ENCODE data around the gene ASIC4. TPM values are rescaled to one million over a fixed set of nuclear protein-coding genes. Genes with fewer than 3 reads are reported as not detected.

The ASIC4 gene
- polyA plus RNA-seq, 3 donors: 0.12 to 0.21 (median 0.18) TPM

DNA sequence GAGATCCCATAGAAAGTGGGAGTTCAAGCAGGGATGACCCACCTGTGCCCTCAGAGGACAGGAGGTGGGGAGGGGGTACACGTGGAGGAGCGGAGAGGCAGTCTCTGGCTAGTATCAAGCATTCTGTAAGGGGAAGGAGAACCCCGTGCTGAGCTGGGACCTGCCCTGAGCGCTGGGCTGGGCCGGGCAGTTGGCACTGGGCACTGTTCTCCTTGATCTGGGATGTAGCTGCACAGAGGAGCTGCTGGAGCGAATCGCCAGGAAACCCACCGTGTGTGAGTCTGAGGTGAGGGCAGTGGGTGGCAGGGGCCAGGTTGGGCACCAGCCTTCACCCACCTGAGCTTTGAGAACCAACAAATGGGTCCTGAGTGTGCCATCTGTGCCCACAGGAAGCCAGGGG lies 35.4 kb upstream of the ASIC4 start:
- DNase-seq: no peak

DNA sequence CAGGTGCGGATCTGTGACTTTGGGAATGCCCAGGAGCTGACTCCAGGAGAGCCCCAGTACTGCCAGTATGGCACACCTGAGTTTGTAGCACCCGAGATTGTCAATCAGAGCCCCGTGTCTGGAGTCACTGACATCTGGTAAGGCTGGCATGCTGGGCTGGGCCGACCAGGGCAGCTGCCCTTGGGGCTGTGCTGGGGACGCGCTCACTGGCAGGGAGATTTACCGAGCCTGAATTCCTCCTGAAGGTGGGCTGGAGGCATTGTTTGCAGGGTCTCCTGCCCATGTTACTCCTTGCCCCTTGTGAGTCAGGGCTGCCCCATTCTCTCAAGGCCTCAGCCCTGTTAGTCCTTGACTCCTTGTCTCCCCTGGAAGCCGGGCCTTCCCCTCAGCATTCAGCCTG lies 34.3 kb upstream of the ASIC4 start:
- DNase-seq: no peak

DNA sequence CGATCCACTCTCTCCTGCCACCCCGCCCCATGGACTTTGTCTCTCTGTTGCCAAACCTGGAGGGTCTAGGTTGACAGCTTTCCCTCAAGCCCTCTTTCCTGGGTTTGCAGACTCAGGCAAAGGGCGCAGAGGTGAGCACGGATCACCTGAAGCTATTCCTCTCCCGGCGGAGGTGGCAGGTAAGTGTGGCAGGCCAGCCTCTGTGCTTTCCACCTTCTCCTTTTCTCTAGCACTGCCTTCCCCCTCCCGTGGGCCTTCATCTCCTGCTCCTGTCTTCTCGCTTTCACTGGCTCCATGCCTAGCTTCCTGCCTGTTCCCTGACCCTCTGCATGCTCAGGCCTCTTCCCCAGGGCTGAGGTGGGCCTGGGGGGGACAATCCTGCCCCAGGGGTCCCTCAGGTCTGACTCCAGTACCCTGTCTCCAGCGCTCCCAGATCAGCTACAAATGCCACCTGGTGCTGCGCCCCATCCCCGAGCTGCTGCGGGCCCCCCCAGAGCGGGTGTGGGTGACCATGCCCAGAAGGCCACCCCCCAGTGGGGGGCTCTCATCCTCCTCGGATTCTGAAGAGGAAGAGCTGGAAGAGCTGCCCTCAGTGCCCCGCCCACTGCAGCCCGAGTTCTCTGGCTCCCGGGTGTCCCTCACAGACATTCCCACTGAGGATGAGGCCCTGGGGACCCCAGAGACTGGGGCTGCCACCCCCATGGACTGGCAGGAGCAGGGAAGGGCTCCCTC lies 31.4 kb upstream of the ASIC4 start:
- no peak for DNase-seq

DNA sequence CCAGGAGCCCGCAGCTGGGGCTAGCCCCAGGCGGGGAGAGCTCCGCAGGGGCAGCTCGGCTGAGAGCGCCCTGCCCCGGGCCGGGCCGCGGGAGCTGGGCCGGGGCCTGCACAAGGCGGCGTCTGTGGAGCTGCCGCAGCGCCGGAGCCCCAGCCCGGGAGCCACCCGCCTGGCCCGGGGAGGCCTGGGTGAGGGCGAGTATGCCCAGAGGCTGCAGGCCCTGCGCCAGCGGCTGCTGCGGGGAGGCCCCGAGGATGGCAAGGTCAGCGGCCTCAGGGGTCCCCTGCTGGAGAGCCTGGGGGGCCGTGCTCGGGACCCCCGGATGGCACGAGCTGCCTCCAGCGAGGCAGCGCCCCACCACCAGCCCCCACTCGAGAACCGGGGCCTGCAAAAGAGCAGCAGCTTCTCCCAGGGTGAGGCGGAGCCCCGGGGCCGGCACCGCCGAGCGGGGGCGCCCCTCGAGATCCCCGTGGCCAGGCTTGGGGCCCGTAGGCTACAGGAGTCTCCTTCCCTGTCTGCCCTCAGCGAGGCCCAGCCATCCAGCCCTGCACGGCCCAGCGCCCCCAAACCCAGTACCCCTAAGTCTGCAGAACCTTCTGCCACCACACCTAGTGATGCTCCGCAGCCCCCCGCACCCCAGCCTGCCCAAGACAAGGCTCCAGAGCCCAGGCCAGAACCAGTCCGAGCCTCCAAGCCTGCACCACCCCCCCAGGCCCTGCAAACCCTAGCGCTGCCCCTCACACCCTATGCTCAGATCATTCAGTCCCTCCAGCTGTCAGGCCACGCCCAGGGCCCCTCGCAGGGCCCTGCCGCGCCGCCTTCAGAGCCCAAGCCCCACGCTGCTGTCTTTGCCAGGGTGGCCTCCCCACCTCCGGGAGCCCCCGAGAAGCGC lies 30.6 kb upstream of the ASIC4 start:
- no peak for DNase-seq

DNA sequence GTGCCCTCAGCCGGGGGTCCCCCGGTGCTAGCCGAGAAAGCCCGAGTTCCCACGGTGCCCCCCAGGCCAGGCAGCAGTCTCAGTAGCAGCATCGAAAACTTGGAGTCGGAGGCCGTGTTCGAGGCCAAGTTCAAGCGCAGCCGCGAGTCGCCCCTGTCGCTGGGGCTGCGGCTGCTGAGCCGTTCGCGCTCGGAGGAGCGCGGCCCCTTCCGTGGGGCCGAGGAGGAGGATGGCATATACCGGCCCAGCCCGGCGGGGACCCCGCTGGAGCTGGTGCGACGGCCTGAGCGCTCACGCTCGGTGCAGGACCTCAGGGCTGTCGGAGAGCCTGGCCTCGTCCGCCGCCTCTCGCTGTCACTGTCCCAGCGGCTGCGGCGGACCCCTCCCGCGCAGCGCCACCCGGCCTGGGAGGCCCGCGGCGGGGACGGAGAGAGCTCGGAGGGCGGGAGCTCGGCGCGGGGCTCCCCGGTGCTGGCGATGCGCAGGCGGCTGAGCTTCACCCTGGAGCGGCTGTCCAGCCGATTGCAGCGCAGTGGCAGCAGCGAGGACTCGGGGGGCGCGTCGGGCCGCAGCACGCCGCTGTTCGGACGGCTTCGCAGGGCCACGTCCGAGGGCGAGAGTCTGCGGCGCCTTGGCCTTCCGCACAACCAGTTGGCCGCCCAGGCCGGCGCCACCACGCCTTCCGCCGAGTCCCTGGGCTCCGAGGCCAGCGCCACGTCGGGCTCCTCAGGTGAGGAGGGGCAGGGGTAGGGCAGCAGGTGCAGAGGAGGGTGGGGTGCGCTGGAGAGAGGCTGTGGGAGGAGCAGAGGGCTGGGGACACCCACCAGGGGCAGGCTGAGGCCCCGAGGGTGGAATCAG lies 29.7 kb upstream of the ASIC4 start:
- no peak for DNase-seq

DNA sequence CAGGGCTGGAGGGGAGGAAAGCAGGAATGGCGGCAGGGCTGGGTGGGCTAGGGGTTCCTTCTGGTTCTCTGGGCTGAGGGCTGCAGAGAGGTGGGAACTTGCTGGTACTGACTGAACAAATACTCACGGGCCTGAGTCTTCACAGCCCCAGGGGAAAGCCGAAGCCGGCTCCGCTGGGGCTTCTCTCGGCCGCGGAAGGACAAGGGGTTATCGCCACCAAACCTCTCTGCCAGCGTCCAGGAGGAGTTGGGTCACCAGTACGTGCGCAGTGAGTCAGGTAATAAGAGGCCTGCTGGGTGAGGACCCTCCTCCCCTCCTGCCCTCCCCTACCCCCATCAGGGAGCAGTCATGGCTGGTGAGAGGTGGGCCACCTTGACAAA lies 29.1 kb upstream of the ASIC4 start:
- DNase-seq: no peak

DNA sequence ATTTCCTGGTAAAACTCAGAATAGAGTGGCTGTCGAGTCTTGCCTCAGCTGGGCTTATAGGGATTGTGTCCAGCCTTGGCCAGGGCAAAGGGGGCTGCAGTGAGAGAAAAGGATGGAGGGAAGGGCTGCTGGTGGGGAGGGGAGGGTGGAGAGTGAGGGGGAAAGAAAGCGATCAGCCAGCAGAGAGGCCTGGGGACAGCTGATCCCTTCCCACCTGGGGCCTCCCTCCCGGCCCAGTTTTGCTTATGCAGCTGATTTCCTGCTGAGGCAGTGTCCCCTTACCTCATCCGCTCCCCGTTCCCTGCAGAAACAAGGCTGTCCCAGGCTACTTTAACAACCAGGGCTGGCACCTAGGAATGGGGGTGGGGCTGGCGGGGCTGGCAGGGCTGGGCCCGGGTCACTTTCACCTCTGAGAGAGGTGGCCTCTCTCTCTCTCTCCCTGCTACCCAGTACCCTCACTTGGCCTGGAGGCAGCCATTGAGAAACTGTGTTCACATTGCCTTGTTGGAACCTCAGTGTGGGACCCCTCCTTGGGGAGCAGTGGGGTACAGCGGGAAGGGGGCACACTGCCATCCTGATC lies 27.8 kb upstream of the ASIC4 start:
- no peak for DNase-seq

DNA sequence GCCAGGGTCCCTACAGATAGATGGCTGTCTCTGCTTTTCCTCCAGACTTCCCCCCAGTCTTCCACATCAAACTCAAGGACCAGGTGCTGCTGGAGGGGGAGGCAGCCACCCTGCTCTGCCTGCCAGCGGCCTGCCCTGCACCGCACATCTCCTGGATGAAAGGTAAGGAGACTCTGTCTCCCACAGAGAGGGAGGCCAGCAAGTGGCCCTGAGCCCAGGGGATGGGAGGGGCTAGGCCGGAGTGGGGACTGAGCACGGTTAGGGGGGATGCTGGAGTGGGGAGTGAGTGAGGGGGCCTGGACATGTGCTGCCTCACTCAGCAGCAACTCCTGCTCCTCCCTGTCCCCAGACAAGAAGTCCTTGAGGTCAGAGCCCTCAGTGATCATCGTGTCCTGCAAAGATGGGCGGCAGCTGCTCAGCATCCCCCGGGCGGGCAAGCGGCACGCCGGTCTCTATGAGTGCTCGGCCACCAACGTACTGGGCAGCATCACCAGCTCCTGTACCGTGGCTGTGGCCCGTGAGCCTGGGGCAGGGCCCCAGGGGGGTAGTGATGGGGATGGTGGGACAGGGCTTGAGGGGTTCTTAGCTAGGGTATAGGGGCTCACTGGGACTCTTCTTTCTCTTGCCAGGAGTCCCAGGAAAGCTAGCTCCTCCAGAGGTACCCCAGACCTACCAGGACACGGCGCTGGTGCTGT lies 26.0 kb upstream of the ASIC4 start:
- no peak for DNase-seq

DNA sequence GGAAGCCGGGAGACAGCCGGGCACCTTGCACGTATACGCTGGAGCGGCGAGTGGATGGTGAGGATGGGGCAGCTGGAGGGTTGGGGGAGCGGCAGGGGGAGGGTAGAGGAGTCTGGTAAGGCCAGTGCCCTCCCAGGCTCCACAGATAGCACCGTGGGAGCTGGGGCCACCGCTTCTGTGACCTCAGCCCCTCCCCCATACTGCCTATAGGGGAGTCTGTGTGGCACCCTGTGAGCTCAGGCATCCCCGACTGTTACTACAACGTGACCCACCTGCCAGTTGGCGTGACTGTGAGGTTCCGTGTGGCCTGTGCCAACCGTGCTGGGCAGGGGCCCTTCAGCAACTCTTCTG lies 25.5 kb upstream of the ASIC4 start:
- no peak for DNase-seq

DNA sequence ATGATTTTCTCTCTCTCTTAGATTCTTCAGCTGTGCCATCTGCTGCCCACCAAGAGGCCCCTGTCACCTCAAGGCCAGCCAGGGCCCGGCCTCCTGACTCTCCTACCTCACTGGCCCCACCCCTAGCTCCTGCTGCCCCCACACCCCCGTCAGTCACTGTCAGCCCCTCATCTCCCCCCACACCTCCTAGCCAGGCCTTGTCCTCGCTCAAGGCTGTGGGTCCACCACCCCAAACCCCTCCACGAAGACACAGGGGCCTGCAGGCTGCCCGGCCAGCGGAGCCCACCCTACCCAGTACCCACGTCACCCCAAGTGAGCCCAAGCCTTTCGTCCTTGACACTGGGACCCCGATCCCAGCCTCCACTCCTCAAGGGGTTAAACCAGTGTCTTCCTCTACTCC lies 25.0 kb upstream of the ASIC4 start:
- DNase-seq: no peak

DNA sequence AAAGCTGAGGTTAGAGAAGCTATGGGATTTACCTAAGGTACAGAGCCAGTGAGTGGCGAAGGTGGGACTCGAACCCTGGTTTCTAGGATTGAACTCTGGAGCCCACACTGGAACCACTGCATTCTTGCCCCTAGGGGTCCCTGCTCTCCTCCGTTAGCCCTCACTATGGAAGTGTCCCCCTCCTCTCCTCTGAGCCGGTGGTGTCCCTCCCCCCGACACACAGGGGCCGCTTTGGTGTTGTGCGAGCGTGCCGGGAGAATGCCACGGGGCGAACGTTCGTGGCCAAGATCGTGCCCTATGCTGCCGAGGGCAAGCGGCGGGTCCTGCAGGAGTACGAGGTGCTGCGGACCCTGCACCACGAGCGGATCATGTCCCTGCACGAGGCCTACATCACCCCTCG lies 24.1 kb upstream of the ASIC4 start:
- no peak for DNase-seq

DNA sequence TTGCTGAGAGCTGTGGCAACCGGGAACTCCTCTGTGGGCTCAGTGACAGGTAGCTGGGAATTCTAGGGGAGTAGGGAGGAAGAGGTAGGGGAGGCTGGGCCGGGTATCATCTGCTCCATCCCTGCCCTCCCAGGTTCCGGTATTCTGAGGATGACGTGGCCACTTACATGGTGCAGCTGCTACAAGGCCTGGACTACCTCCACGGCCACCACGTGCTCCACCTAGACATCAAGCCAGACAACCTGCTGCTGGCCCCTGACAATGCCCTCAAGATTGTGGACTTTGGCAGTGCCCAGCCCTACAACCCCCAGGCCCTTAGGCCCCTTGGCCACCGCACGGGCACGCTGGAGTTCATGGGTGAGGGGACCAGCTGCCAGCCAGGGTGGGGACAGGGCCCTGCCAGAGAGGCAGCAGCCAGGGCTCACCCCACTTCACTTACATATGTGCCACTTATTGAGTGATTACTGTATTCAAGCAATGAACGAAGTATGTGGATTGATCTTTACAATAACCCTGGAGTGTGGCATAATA lies 23.6 kb upstream of the ASIC4 start:
- DNase-seq: no peak

DNA sequence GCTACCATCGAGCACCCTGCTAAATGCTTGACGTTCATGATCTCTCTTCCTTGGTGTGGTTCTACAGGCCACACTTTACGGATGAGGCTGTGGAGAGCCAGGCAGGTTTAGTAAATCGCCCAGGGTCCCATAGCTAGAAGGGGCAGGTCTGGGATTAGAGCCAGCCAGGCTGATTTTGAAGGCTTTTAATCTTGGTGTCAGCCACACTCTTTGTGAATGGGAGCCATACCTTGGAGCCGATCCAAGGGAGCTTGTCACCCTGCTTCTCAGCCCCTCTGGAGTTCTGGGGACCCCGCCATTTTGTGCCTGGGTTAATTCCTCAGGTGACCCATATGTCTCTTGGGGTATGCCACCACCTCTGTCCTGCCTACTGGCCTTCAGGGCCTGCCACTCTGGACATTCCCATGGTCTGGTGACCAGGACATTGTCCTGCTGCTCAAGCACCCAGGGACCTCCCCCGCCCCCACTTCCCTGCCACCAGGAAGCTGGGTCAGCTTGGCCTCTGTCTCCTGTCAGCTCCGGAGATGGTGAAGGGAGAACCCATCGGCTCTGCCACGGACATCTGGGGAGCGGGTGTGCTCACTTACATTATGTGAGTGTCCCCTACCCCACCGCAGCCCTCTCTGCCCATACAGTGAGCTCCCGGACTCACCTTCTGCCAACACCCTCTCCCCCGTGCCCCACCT lies 22.9 kb upstream of the ASIC4 start:
- DNase-seq: no peak

DNA sequence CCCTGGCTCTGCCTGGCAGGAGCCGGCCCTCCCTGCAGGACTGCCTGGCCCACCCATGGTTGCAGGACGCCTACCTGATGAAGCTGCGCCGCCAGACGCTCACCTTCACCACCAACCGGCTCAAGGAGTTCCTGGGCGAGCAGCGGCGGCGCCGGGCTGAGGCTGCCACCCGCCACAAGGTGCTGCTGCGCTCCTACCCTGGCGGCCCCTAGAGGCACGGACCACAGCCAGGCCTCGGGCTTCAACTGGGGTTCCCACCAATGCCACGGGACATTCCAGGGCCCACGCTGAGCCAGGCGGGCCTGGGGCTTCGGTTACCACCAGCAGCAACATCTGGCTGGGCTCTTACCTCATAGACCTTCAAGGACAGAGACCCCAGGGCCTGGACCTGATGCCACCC lies 21.7 kb upstream of the ASIC4 start:
- no peak for DNase-seq

DNA sequence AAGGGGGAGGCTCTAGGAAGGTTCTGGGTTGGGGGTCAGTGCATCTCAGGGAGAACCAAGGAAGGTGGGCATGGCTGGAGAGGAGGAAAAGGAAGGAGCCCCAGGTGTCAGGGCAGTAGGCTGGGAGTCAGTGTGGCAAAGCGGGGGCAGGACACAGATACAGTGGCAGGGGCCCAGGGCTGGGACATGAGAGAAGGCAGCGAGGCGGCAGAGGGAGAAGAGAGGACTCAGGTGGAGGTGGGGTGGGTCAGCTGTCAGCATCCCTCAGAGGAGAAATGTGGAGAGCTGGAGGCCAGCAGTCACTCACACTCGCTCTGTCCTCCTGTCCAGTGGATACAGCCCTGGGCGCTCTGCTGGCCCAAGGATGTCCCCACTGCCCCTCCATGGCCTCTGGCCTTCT lies 21.2 kb upstream of the ASIC4 start:
- no peak for DNase-seq

DNA sequence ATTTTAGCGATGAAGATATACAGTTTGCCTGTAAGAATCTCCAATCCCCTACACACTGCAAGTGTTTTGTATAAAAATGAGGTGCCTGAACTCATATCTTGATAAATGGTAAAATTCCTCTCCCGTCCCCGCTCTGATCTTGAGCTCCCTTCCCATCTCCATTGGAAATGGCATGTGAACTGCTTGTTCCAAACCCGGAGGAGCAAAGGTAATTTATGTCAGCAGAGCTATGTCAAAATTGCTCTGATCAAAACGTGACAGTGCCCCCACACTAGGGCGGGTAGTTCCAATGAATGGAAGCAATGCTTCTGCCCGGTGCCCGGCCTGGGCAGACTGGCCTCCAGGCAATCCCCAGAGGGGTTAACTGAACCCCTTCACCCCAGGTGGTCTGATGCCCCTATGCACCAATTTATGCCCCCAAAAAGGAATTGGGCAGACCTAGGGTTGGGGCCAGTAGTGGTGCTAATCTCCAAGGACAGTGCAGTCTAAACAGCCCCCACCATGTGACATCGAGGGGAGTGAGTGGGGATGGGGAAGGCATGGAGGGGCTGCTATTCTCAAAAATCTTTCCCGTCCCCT lies 19.2 kb upstream of the ASIC4 start:
- no peak for DNase-seq

DNA sequence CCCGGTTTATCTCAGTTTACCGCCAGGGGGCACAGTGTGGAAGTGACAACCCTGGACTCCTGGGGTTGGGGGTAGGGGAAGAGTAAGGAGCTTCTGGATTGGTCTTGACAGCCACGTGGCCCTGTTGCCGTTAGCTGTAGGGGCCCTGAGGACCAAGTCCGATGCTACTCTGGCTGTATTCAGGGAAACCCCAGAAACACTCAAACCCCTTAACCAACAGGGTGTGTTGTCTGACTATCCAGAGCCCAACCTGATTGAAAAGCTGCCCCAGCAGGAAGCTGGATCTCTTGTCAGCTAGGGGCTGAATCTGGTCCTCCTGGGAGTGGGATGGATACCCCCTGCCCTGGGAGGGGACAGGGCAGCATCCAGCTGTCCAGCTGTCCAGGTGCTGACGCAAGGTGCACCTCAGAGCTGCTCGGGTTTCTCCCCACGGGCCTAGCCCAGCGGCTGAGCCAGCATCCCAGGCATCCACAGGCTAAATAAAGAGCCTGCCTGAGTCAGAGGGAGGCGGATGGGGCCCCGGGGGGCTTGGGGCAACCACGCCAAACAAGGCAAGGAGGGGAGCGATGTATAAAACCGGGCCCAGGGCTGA lies 18.7 kb upstream of the ASIC4 start:
- DNase-seq: no peak

DNA sequence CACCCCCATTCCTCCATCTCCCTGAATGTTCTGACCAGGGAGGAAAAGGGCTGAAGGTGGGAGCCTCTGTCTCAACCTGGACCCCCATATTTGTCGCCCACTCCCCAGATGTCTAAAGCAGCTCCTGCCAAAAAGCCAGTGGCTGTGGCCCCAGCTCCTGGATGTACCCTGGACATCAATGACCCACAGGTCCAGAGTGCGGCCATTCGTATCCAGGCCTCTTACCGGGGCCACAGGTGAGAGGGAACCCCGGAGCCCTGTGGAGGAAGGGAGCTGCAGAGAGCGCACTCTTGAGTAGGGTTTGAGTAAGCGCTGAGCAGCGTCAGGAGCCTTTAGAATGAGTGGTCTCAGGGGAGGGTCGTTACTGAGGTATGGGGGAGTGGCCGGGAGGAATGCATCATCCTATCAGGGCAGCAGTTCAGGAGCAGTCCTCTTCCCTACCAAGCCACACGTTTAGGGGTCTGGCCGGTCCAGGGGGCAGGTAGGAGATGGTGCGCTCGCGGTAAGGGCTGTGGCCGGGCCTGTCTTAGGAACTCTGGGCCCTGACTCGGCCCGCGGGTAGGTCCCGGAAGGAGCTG lies 17.9 kb upstream of the ASIC4 start:
- DNase-seq: no peak

DNA sequence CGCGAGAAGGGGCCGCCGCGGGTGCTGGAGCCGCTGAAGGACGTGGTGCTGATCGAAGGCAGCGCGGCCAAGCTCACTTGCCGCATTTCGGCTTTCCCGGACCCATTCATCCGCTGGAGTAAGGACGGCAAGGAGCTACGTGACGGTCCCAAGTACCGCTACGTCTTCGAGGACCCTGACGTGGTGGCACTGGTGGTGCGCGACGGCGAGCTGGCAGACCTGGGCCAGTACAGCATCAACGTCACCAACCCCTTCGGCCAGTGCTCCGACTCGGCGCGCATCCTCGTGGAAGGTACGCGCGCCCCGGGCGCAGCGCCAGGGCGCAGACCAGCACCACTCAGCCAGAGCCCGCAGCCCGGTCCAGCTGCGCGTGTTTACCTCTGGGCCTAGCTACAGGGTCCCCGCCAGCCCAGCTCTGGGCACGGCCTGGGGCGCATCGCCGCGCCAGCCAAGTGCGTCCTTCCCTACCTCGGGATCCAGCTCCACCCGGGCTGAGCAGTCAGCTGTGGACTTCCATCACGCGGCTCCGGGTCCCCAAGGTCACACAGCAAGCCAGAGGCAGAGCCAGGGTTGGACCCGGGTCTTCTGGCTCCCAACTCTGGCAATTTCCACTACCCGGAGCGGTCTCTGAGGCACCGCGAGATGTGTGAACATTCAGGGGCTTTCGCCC lies 17.3 kb upstream of the ASIC4 start:
- DNase-seq: no peak
